WERI-Rb-1 (cell line): ENCODE data around the gene TMEM164.

ENCODE experiments used
- DNase-seq: peaks from one replicate; pipeline ENCODE4 v3.0.0-alpha.2; 2020
- H3K27ac ChIP-seq: fragments of 250-450 bp; sonication (Bioruptor Pico); 2 replicates; pipeline ENCODE4 v1.5.1; 2020; ENCODE audit warnings: mild to moderate bottlenecking, moderate library complexity
- H3K27me3 ChIP-seq: fragments of 250-450 bp; sonication (Bioruptor Pico); 2 replicates; pipeline ENCODE4 v1.5.1; 2021; ENCODE audit warnings: mild to moderate bottlenecking, low read depth, moderate library complexity; ENCODE audit not compliant: insufficient read depth, severe bottlenecking
- H3K36me3 ChIP-seq: fragments of 250-450 bp; sonication (Bioruptor Pico); 2 replicates; pipeline ENCODE4 v1.5.1; 2020; ENCODE audit warnings: mild to moderate bottlenecking, moderate library complexity
- H3K4me3 ChIP-seq: 2 replicates; pipeline ENCODE4 v1.5.1; 2011; ENCODE audit warnings: low read depth, mild to moderate bottlenecking, control low read depth, low read length
- H3K9me3 ChIP-seq: fragments of 250-450 bp; sonication (Bioruptor Pico); 2 replicates; pipeline ENCODE4 v1.5.1; 2021; ENCODE audit warnings: mild to moderate bottlenecking, moderate library complexity; ENCODE audit not compliant: severe bottlenecking
- CTCF ChIP-seq: IDR thresholded peaks from 2 replicates; pipeline ENCODE4 v1.5.1; 2011; ENCODE audit warnings: low read depth, mild to moderate bottlenecking, control low read depth, inconsistent platforms, low read length

The TMEM164 gene

GRCh38 chrX:110188701-110189558, 186.0 kb downstream of the TMEM164 start:
- no peak overlapping the region for H3K4me3 ChIP-seq
- no peaks in the 10 kb centered on the region for H3K27me3 ChIP-seq
- no peak for DNase-seq
- no peak overlapping the region for H3K27ac ChIP-seq
- no peak for TF ChIP-seq CTCF
- H3K9me3 ChIP-seq: no peaks in the 10 kb centered on the region
- no peaks in the 10 kb centered on the region; the same call in 1 of the 2 replicates for H3K36me3 ChIP-seq

GRCh38 chrX:110192516-110192915, 189.6 kb downstream of the TMEM164 start:
- Histone ChIP-seq H3K27ac (no peak overlapping the region), H3K36me3 (no peaks in the 10 kb centered on the region; the same call in 1 of the 2 replicates), H3K9me3 (no peaks in the 10 kb centered on the region), H3K27me3 (no peaks in the 10 kb centered on the region), H3K4me3 (no peak overlapping the region)
- TF ChIP-seq CTCF: no peak
- no peak for DNase-seq

- H3K27ac ChIP-seq: no peak overlapping the region
- no peaks in the 10 kb centered on the region; the same call in 1 of the 2 replicates for H3K36me3 ChIP-seq
- H3K9me3 ChIP-seq: no peaks in the 10 kb centered on the region
- H3K4me3 ChIP-seq: no peak overlapping the region
- no peaks in the 10 kb centered on the region for H3K27me3 ChIP-seq
- DNase-seq: no peak
- TF ChIP-seq CTCF: no peak
Observed at GRCh38 chrX:110194977-110195376, 192.1 kb downstream of the TMEM164 start.

GRCh38 chrX:110201799-110202198, 198.9 kb downstream of the TMEM164 start:
- no peaks in the 10 kb centered on the region for H3K27me3 ChIP-seq
- TF ChIP-seq CTCF: no peak
- no peak for DNase-seq
- no peaks in the 10 kb centered on the region for H3K36me3 ChIP-seq
- no peaks in the 10 kb centered on the region for H3K9me3 ChIP-seq
- H3K27ac ChIP-seq: no peak overlapping the region
- H3K4me3 ChIP-seq: no peak overlapping the region

- DNase-seq: no peak
- Histone ChIP-seq H3K27me3 (no peaks in the 10 kb centered on the region), H3K4me3 (no peak overlapping the region), H3K27ac (no peak overlapping the region), H3K9me3 (no peaks in the 10 kb centered on the region), H3K36me3 (no peaks in the 10 kb centered on the region)
- no peak for TF ChIP-seq CTCF
Observed at GRCh38 chrX:110204986-110205385, 202.1 kb downstream of the TMEM164 start.
